HG03457 (cell line): ENCODE data around the gene LMNA.
"Not testable (repeated sequence)": the region's sequence is repeated elsewhere in the genome, so short reads cannot be mapped to it uniquely, and the experiment has no call there.

Experiments used
- ATAC-seq: cut with Tn5 transposase; IDR thresholded peaks from one replicate; pipeline ENCODE4 v1.9.1; 2021; ENCODE audit warnings: moderate number of reproducible peaks; ENCODE audit not compliant: unreplicated experiment

LMNA gene

GRCh38 chr1:156114101-156114918 is at the start of gene LMNA:
TSS of gene LMNA (plus strand) at chr1:156114711. CDS start at chr1:156114919, 208 bp downstream.
- peak; percentile 52 for ATAC-seq

GRCh38 chr1:156065212-156065611 is 49.3 kb upstream of the LMNA start:
- ATAC-seq = no peak

- ATAC-seq = no peak
Measured at GRCh38 chr1:156065871-156066270, 48.6 kb upstream of the LMNA start.

GRCh38 chr1:156067262-156067661 is 47.2 kb upstream of the LMNA start:
- ATAC-seq = no peak

- ATAC-seq = no peak
Measured at GRCh38 chr1:156069490-156070455, 44.7 kb upstream of the LMNA start.

GRCh38 chr1:156070548-156070947 is 44.0 kb upstream of the LMNA start:
- ATAC-seq = no peak

- ATAC-seq = not testable (repeated sequence)
Measured at GRCh38 chr1:156071332-156071816, 43.1 kb upstream of the LMNA start.

- no peak for ATAC-seq
Measured at GRCh38 chr1:156072251-156072650, 42.3 kb upstream of the LMNA start.

- ATAC-seq = no peak
Measured at GRCh38 chr1:156073110-156073687, 41.3 kb upstream of the LMNA start.

- no peak for ATAC-seq
Measured at GRCh38 chr1:156073740-156074139, 40.8 kb upstream of the LMNA start.

GRCh38 chr1:156074661-156075060 is 39.9 kb upstream of the LMNA start:
- ATAC-seq = no peak

GRCh38 chr1:156075162-156075561 is 39.3 kb upstream of the LMNA start:
- no peak for ATAC-seq

- ATAC-seq = no peak
Measured at GRCh38 chr1:156075775-156076204, 38.7 kb upstream of the LMNA start.

GRCh38 chr1:156076609-156077429 is 37.7 kb upstream of the LMNA start:
- no peak for ATAC-seq

- no peak for ATAC-seq
Measured at GRCh38 chr1:156077430-156077760, 37.1 kb upstream of the LMNA start.

GRCh38 chr1:156078728-156079127 is 35.8 kb upstream of the LMNA start:
- no peak for ATAC-seq

- no peak for ATAC-seq
Measured at GRCh38 chr1:156079762-156080161, 34.7 kb upstream of the LMNA start.

GRCh38 chr1:156080241-156080862 is 34.2 kb upstream of the LMNA start:
- no peak for ATAC-seq

GRCh38 chr1:156080863-156081179 is 33.7 kb upstream of the LMNA start:
- no peak for ATAC-seq
